Measurements from ENCODE around the gene ZNF580.
A peak's percentile ranks its signal among the peaks of the same experiment; 100 is the strongest.

The ZNF580 gene

DNA sequence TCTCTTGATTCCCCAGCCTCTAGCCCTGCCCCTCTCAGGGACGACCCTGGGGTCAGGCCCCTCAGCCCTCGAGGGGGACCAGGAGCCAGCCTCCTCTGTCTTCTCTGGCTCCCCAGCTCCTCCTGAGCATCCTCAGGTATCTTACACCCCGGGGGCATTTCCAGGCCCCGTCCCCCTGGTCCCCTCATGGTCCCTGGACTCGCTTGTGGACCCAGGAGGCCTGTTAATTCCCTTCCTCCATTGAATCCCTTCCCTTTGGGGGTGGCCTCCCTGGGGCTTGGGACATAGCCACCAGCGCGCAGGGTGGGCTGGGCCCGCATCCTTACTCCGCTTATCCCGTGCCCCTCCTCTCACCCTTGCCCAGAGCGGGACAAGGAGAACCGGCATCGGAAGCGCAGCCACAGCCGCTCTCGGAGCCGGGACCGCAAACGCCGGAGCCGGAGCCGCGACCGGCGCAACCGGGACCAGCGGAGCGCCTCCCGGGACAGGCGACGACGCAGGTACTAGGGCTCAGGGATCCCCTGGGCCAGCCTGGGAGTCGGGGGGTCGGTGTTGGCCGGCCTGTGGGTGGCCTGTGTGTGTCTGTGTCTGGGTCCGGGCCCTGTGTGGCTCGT lies 18.2 kb downstream of the ZNF580 start:
- no peak for DNase-seq (ENCODE audit: low read depth)
- H3K27me3 ChIP-seq (replicated peaks; ENCODE audit: control insufficient read depth, insufficient read depth, low read length) = no peaks in the 10 kb centered on the region
- H3K4me1 ChIP-seq (ENCODE audit: control insufficient read depth, insufficient read depth, low read length) = peaks cover 33% of the 10 kb centered on the region
- no peaks in the 10 kb centered on the region for H3K9me3 ChIP-seq (ENCODE audit: control insufficient read depth, low read length)
- peak overlapping the region; percentile 35 for H3K4me3 ChIP-seq (ENCODE audit: low read length)
- H3K36me3 ChIP-seq (ENCODE audit: control insufficient read depth, insufficient read depth, low read length, severe bottlenecking) = peaks cover 37% of the 10 kb centered on the region
- H3K9ac ChIP-seq (ENCODE audit: low read length) = peak overlapping the region; percentile 52

DNA sequence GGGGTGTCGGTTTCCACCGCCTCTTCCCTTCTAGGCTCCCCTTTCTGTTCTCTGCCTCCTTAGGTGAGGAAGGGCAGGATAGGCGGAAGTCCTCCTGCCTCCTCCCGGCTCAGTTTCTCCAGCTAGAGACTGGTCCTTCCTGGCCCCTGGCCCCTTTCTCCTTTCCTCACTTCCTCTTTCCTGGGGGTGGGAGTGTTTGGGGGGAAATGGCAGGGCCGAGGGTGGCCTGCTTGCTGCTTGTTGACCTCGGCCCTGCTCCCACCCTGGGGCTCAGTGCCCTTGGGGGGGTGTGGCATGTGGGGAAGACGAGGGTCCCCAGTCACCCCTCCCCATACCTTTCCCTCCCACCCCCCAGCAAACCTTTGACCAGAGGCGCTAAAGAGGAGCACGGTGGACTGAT lies 19.0 kb downstream of the ZNF580 start:
- no peaks in the 10 kb centered on the region for H3K27me3 ChIP-seq (replicated peaks; ENCODE audit: control insufficient read depth, insufficient read depth, low read length)
- H3K36me3 ChIP-seq (ENCODE audit: control insufficient read depth, insufficient read depth, low read length, severe bottlenecking) = peaks cover 45% of the 10 kb centered on the region
- no peak overlapping the region for H3K4me3 ChIP-seq (ENCODE audit: low read length)
- H3K9me3 ChIP-seq (ENCODE audit: control insufficient read depth, low read length) = no peaks in the 10 kb centered on the region
- DNase-seq (ENCODE audit: low read depth) = no peak
- H3K9ac ChIP-seq (ENCODE audit: low read length) = no peak overlapping the region
- H3K4me1 ChIP-seq (ENCODE audit: control insufficient read depth, insufficient read depth, low read length) = peaks cover 33% of the 10 kb centered on the region

- Histone ChIP-seq H3K9me3 (ENCODE audit: control insufficient read depth, low read length) (no peaks in the 10 kb centered on the region), H3K27me3 (replicated peaks; ENCODE audit: control insufficient read depth, insufficient read depth, low read length) (no peaks in the 10 kb centered on the region), H3K36me3 (ENCODE audit: control insufficient read depth, insufficient read depth, low read length, severe bottlenecking) (peaks cover 50% of the 10 kb centered on the region)
These were observed 19.6 kb downstream of the ZNF580 start for GRCh38 chr19:55660404-55660803.

GRCh38 chr19:55660991-55661390 lies 20.2 kb downstream of the ZNF580 start:
- peaks cover 30% of the 10 kb centered on the region for H3K4me1 ChIP-seq (ENCODE audit: control insufficient read depth, insufficient read depth, low read length)
- DNase-seq (ENCODE audit: low read depth) = no peak
- no peaks in the 10 kb centered on the region for H3K27me3 ChIP-seq (replicated peaks; ENCODE audit: control insufficient read depth, insufficient read depth, low read length)
- H3K4me3 ChIP-seq (ENCODE audit: low read length) = no peak overlapping the region
- H3K36me3 ChIP-seq (ENCODE audit: control insufficient read depth, insufficient read depth, low read length, severe bottlenecking) = peaks cover 56% of the 10 kb centered on the region
- no peak overlapping the region for H3K9ac ChIP-seq (ENCODE audit: low read length)
- H3K9me3 ChIP-seq (ENCODE audit: control insufficient read depth, low read length) = no peaks in the 10 kb centered on the region

More at GRCh38 chr19:55660404-55660803, 19.6 kb downstream of the ZNF580 start:
- no peak for DNase-seq (ENCODE audit: low read depth)
- no peak overlapping the region for H3K4me3 ChIP-seq (ENCODE audit: low read length)
- H3K9ac ChIP-seq (ENCODE audit: low read length) = no peak overlapping the region
- H3K4me1 ChIP-seq (ENCODE audit: control insufficient read depth, insufficient read depth, low read length) = peaks cover 33% of the 10 kb centered on the region

- no peak for DNase-seq (ENCODE audit: low read depth)
- Histone ChIP-seq H3K9me3 (ENCODE audit: control insufficient read depth, low read length) (no peaks in the 10 kb centered on the region), H3K4me3 (ENCODE audit: low read length) (no peak overlapping the region), H3K4me1 (ENCODE audit: control insufficient read depth, insufficient read depth, low read length) (peaks cover 22% of the 10 kb centered on the region), H3K9ac (ENCODE audit: low read length) (no peak overlapping the region), H3K36me3 (ENCODE audit: control insufficient read depth, insufficient read depth, low read length, severe bottlenecking) (peaks cover 64% of the 10 kb centered on the region), H3K27me3 (replicated peaks; ENCODE audit: control insufficient read depth, insufficient read depth, low read length) (no peaks in the 10 kb centered on the region)
These were observed 21.0 kb downstream of the ZNF580 start for GRCh38 chr19:55661826-55662225.

DNA sequence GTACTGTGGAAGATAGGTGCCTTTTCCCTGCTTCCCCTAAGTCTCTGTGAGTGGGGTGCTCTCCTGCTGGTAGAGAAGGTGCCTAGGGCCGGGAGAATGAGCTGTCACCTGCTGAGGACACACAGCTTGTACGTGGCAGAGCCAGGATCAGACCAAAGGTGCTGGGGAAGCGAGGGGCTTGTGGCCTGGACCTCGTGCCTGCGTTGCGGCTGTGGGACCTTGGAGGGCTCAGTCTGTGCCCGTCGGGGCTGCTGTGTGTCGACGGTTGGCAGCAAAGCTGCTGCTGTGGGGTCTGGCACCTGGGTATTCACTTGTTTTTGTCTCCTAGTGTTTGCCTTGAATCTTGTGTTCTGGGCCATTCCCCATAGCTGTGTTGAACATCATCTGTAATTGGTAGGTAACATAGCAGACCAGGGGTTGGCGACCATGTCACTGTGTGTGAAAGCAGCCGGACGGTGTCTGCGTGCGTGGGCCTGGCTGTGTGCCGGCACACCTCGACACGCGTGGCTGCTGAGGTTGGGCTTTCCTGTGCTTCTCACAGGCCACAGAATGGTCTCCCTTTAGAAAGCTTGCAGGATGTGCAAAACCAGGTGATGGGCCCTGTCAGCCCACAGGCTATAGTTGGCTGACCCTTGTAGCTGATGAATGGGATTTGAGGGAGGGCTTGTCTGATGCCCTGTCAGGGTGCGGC lies 23.2 kb downstream of the ZNF580 start:
- Histone ChIP-seq H3K9ac (ENCODE audit: low read length) (no peak overlapping the region), H3K27me3 (replicated peaks; ENCODE audit: control insufficient read depth, insufficient read depth, low read length) (no peaks in the 10 kb centered on the region), H3K4me1 (ENCODE audit: control insufficient read depth, insufficient read depth, low read length) (peaks cover 1% of the 10 kb centered on the region), H3K4me3 (ENCODE audit: low read length) (no peak overlapping the region), H3K9me3 (ENCODE audit: control insufficient read depth, low read length) (no peaks in the 10 kb centered on the region), H3K36me3 (ENCODE audit: control insufficient read depth, insufficient read depth, low read length, severe bottlenecking) (peaks cover 85% of the 10 kb centered on the region)
- DNase-seq (ENCODE audit: low read depth) = no peak

DNA sequence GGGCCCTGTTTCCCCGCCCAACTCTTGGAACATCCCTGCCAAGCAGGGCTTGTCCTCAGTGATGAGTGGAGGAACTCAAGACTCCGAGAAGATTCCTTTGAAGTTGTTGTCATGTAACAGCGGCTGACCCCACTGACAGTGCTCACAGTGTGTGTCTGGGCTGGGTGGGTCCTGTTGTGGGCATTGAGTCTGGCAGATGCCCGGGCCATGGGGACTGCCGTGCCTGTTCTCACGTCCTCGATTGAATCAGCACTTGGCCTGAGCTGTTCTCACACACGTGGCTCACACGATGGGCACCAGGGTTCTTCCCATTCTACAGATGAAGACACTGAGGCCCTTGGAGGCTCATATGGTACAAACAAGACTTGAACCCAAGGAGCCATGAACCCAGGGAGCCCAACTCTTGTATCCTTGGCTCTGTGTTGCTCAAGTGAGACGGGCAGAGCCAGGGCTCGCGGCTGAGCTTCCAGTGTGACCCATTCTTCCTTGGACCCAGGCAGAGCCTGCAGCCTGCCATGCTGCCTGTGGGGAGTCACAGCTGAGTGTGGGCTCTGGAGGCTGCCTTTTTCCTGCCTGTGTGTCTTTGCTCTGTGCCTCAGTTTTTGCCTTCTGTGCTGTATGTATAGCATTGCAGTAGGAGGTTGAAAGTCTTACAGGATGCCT lies 25.7 kb downstream of the ZNF580 start:
- no peaks in the 10 kb centered on the region for H3K4me1 ChIP-seq (ENCODE audit: control insufficient read depth, insufficient read depth, low read length)
- no peak for DNase-seq (ENCODE audit: low read depth)
- no peak overlapping the region for H3K4me3 ChIP-seq (ENCODE audit: low read length)
- H3K36me3 ChIP-seq (ENCODE audit: control insufficient read depth, insufficient read depth, low read length, severe bottlenecking) = peaks cover 90% of the 10 kb centered on the region
- H3K27me3 ChIP-seq (replicated peaks; ENCODE audit: control insufficient read depth, insufficient read depth, low read length) = no peaks in the 10 kb centered on the region
- no peaks in the 10 kb centered on the region for H3K9me3 ChIP-seq (ENCODE audit: control insufficient read depth, low read length)
- H3K9ac ChIP-seq (ENCODE audit: low read length) = no peak overlapping the region

- Histone ChIP-seq H3K27me3 (replicated peaks; ENCODE audit: control insufficient read depth, insufficient read depth, low read length) (no peaks in the 10 kb centered on the region), H3K4me3 (ENCODE audit: low read length) (no peak overlapping the region), H3K4me1 (ENCODE audit: control insufficient read depth, insufficient read depth, low read length) (peaks cover under 1% of the 10 kb centered on the region), H3K36me3 (ENCODE audit: control insufficient read depth, insufficient read depth, low read length, severe bottlenecking) (peaks cover 85% of the 10 kb centered on the region), H3K9me3 (ENCODE audit: control insufficient read depth, low read length) (no peaks in the 10 kb centered on the region), H3K9ac (ENCODE audit: low read length) (no peak overlapping the region)
- no peak for DNase-seq (ENCODE audit: low read depth)
These were observed 26.2 kb downstream of the ZNF580 start for GRCh38 chr19:55667006-55667381.

- no peaks in the 10 kb centered on the region for H3K27me3 ChIP-seq (replicated peaks; ENCODE audit: control insufficient read depth, insufficient read depth, low read length)
- no peak for DNase-seq (ENCODE audit: low read depth)
- H3K36me3 ChIP-seq (ENCODE audit: control insufficient read depth, insufficient read depth, low read length, severe bottlenecking) = peaks cover 82% of the 10 kb centered on the region
- no peaks in the 10 kb centered on the region for H3K9me3 ChIP-seq (ENCODE audit: control insufficient read depth, low read length)
- no peak overlapping the region for H3K9ac ChIP-seq (ENCODE audit: low read length)
- no peak overlapping the region for H3K4me3 ChIP-seq (ENCODE audit: low read length)
- H3K4me1 ChIP-seq (ENCODE audit: control insufficient read depth, insufficient read depth, low read length) = peaks cover 4% of the 10 kb centered on the region
These were observed 26.7 kb downstream of the ZNF580 start for GRCh38 chr19:55667511-55667910.

GRCh38 chr19:55667958-55668357 lies 27.2 kb downstream of the ZNF580 start:
- Histone ChIP-seq H3K27me3 (replicated peaks; ENCODE audit: control insufficient read depth, insufficient read depth, low read length) (no peaks in the 10 kb centered on the region), H3K36me3 (ENCODE audit: control insufficient read depth, insufficient read depth, low read length, severe bottlenecking) (peaks cover 78% of the 10 kb centered on the region), H3K4me3 (ENCODE audit: low read length) (no peak overlapping the region), H3K4me1 (ENCODE audit: control insufficient read depth, insufficient read depth, low read length) (peaks cover 4% of the 10 kb centered on the region), H3K9ac (ENCODE audit: low read length) (no peak overlapping the region), H3K9me3 (ENCODE audit: control insufficient read depth, low read length) (no peaks in the 10 kb centered on the region)
- DNase-seq (ENCODE audit: low read depth) = no peak

- Histone ChIP-seq H3K27me3 (replicated peaks; ENCODE audit: control insufficient read depth, insufficient read depth, low read length) (no peaks in the 10 kb centered on the region), H3K36me3 (ENCODE audit: control insufficient read depth, insufficient read depth, low read length, severe bottlenecking) (peaks cover 77% of the 10 kb centered on the region), H3K9me3 (ENCODE audit: control insufficient read depth, low read length) (no peaks in the 10 kb centered on the region), H3K4me3 (ENCODE audit: low read length) (no peak overlapping the region), H3K9ac (ENCODE audit: low read length) (no peak overlapping the region), H3K4me1 (ENCODE audit: control insufficient read depth, insufficient read depth, low read length) (peaks cover 4% of the 10 kb centered on the region)
- no peak for DNase-seq (ENCODE audit: low read depth)
These were observed 28.0 kb downstream of the ZNF580 start for GRCh38 chr19:55668603-55669348.

Measured in adipocyte (in vitro differentiated cells).